GM19397 (cell line): Measurements from ENCODE around the gene TMEM260.
"Not testable (repeated sequence)": the region's sequence is repeated elsewhere in the genome, so short reads cannot be mapped to it uniquely, and the experiment has no call there.

ENCODE experiments used
- ATAC-seq: cut with Tn5 transposase; IDR thresholded peaks from one replicate; pipeline ENCODE4 v1.9.1; 2021; ENCODE audit warnings: mild to moderate bottlenecking, moderate library complexity; ENCODE audit not compliant: unreplicated experiment

TMEM260 gene

DNA sequence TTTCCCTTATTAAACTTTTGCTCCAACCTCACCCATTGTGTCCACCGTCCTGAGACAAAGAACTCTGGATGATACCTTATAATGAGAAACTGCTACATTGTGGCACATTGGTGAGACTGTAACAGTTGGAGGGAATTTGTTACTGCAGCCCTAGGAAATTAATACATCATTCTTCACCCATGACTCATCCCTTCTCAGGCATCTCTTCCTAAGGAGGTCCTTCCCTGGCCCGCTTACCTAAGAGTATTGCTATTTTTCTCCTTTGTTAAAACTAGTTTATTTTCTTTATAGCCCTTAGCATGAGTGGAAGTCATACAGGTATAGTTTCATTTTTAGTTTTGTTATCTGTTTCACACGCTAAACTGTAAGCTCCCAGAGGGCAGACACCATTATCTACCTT is 87.1 kb downstream of the TMEM260 start:
- no peak for ATAC-seq

DNA sequence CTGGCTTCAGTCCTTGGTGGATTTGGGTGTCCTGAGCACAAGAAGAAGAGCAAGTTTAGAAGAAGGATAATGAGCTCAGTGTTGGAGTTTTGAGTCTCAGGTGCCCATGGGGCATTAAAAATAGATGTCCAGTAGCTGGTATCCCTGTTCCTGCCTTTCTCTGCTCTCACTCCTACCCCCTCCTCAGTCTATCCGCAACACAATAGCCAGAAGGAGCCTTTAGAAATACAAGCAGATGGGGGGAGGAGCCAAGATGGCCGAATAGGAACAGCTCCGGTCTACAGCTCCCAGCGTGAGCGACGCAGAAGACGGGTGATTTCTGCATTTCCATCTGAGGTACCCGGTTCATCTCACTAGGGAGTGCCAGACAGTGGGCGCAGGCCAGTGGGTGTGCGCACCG is 87.7 kb downstream of the TMEM260 start:
- ATAC-seq = not testable (repeated sequence)

DNA sequence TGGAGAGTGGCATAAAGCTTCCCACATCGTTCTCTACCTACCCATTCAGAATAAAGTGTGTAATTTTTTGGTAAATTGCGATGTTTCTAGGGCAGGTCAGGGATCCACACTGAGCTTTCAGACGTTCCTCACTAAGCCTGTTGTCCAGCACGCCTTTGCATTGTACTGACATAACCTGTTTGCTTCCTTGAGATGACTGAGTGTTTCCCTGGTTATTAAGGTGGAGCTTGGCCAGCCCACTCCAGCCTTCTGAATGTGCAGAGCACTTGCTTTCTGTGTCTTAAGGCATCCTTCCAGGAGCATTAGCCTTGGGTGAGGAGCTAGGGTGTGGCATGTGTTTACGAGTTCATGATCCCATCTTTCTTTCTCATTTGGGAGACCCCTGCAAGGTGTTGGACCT is 96.4 kb downstream of the TMEM260 start:
- ATAC-seq = no peak

DNA sequence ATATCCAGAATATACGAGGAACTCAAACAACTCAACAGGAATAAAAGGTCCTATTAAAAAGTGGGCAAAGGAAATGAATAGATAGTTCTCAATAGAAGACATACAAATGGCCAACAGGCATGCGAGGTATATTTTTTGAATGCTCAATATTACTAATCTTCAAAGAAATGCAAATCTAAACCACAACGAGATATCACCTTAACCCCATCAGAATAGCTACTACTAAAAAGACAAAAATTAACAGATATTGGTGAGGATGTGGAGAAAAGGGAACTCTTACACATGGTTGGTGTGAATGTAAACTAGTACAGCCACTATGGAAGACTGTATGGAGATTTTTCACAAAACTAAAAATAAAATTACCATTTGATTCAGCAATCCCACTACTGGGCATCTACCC is 99.2 kb downstream of the TMEM260 start:
- ATAC-seq = no peak

DNA sequence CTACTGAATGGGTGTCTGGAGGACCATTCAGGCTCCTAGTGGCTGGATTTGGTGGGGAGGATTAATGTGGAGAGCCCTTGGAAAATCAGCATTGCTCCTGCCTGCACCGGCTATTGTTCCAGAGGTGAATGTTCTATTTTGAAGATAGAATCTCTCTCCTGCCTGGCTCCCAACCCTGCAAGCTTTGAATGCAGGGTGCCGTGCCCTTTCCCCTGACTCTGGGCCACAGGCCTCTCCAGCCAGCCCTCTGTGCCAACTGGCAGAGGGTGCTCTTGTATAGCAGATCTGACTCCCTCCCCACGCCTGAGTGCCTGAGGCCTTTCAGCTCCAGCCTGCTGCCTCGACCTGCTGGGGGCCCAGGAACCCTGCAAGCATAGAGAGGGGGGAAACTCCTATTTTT is 106.8 kb downstream of the TMEM260 start:
- no peak for ATAC-seq

DNA sequence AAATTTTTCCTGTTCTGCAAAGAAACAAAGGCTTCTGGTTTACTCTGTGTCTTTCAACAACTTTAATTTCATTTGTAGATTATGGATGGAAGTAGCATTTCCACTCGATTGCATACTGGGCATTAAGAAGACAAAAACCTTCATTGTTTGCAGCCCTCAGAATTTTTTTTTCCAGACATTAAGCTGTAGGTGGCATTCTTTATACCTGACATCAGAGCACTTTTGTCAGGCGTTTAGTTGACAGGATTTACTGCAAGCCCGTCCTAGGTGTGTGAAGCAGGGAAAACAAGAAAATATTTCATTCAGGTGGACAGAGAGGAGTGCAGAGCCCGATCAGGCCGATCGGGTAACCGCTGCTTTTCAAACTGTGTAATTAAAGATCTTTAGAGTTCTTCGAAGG is 107.5 kb downstream of the TMEM260 start:
- no peak for ATAC-seq

DNA sequence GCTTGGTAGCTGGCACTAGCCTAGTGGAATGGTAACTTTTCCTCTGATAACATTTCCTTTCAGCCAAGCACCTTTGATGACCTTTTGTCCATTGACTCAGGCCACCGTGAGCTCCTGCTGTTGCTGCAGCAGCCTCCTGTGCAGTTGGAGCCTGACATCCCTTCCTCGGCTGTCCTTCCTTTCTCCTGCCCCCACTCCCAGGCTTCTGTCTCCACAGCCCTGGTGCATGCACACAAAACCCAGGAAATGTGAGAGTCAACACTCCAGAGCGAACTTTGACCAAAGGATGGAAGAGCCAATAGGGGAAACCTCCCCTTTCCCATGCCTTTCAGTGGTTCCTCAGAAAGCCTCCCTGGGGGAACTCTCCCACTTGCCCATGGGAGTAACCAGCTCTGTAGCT is 115.0 kb downstream of the TMEM260 start:
- ATAC-seq = no peak

DNA sequence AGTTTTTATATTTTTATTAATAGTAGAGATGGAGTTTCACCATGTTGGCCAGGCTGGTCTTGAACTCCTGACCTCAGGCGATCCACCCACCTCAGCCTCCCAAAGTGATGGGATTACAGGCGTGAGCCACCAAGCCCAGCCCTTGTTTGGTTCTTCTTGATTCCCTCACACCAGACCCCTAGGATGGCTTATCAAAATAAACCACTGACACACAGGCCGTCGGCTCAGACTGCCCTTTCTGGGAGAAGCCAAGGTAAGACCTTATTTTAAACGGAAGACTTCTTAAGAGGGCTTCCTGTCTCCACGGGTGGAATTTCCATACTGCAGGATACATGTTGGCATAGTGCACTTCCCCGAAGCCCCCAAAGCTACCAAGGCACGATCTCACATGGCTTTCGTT is 115.6 kb downstream of the TMEM260 start:
- not testable (repeated sequence) for ATAC-seq
